K562 (cell line): ENCODE results near the gene SPTLC3. TPM values are rescaled to one million over a fixed set of nuclear protein-coding genes. Genes with fewer than 3 reads are reported as not detected.

Source experiments
- ATAC-seq: fragments of 200-7000 bp; cut with Tn5 transposase; 3 replicates; pipeline ENCODE4 v1.9.1; 2020; ENCODE audit warnings: moderate library complexity
- BruUV-seq: library from RNA; stranded (reverse); fragments of 400-500 nt; replicated peaks from 2 replicates; lab custom pipeline; 2021; lab: Mats Ljungman, UMichigan
- CTCF ChIA-PET: fragments of 300-600 bp; formaldehyde crosslinking; extraction: SDS; loops from one replicate; lab custom pipeline; 2021; ENCODE audit warnings: low intra/inter-chr PET ratio; lab: Yijun Ruan, JAX
- POLR2A ChIA-PET: fragments of 300-600, 350-650 bp; sonication (Branson Sonifier 250); formaldehyde crosslinking; extraction: SDS; loops from one replicate; lab custom pipeline; 2021; ENCODE audit warnings: antibody characterized with exemption, inconsistent platforms; lab: Yijun Ruan, JAX
- DNase-seq, 4 experiments: peaks; one replicate each; pipeline versions ENCODE4 v3.0.0 to v3.0.0-alpha.2; 2011 to 2018; ENCODE audit warnings: low spot score in 3 of 4, mixed read lengths in 3 of 4; ENCODE audit errors: extremely low read depth in 1 of 4
- FAIRE-seq: peaks from 2 replicates; lab custom pipeline; 2011; peaks lifted over from hg19 to GRCh38; lab: Jason Lieb, UNC
- H2AFZ ChIP-seq: 2 replicates; pipeline ENCODE4 v1.6.0; 2011; ENCODE audit warnings: low read depth, low read length, control low read depth, inconsistent platforms
- H3K27ac ChIP-seq: fragments of 200-600 bp; 3 replicates; pipeline ENCODE4 v1.8.0; 2011; ENCODE audit warnings: low read depth, mild to moderate bottlenecking, control low read depth, inconsistent platforms, low read length, moderate library complexity, mixed read lengths; ENCODE audit errors: extremely low read depth
- H3K27me3 ChIP-seq, 2 experiments: fragments of 300-600 bp in 1 of 2; 2 replicates in 1 of 2; 3 replicates in 1 of 2; pipeline versions ENCODE4 v1.6.0 to v1.8.0; 2011; ENCODE audit warnings: inconsistent platforms in 2 of 2, low read length in 2 of 2, mild to moderate bottlenecking in 1 of 2, mixed read lengths in 1 of 2, moderate library complexity in 1 of 2; ENCODE audit not compliant: control insufficient read depth in 2 of 2, insufficient read depth in 2 of 2
- H3K36me3 ChIP-seq: fragments of 300-600 bp; 3 replicates; pipeline ENCODE4 v1.8.0; 2011; ENCODE audit warnings: mild to moderate bottlenecking, low read length, inconsistent platforms; ENCODE audit not compliant: control insufficient read depth, insufficient read depth
- H3K4me1 ChIP-seq, 2 experiments: fragments of 200-600 bp in 1 of 2; replicated peaks in 1 of 2; 2 replicates in 1 of 2; 3 replicates in 1 of 2; pipeline versions ENCODE4 v1.5.1 to v1.8.0; 2011; ENCODE audit warnings: inconsistent platforms in 2 of 2, low read length in 2 of 2, mild to moderate bottlenecking in 1 of 2, mixed read lengths in 1 of 2, moderate library complexity in 1 of 2; ENCODE audit not compliant: control insufficient read depth in 2 of 2, insufficient read depth in 2 of 2
- H3K4me2 ChIP-seq: 2 replicates; pipeline ENCODE4 v1.6.1; 2011; ENCODE audit warnings: low read length, control low read depth, inconsistent platforms, mixed read lengths; ENCODE audit not compliant: insufficient read depth
- H3K4me3 ChIP-seq: fragments of 200-600 bp; sonication (generic), shearing (Covaris generic); 2 replicates; pipeline ENCODE4 v1.5.1; 2016; ENCODE audit warnings: control low read depth, inconsistent platforms
- H3K79me2 ChIP-seq: fragments of 200-600 bp; 3 replicates; pipeline ENCODE4 v1.8.0; 2011; ENCODE audit warnings: low read length, inconsistent platforms; ENCODE audit not compliant: control insufficient read depth, insufficient read depth
- H3K9ac ChIP-seq, 2 experiments: 2 replicates each; pipeline versions ENCODE4 v1.6.0 to v1.6.1; 2011; ENCODE audit warnings: low read depth in 2 of 2, low read length in 2 of 2, control low read depth in 1 of 2, inconsistent platforms in 1 of 2, mild to moderate bottlenecking in 1 of 2, mixed read lengths in 1 of 2; ENCODE audit not compliant: insufficient read depth in 1 of 2
- H3K9me1 ChIP-seq: one replicate; pipeline ENCODE4 v1.6.0; 2011; ENCODE audit warnings: inconsistent platforms, mild to moderate bottlenecking, low read length, moderate library complexity; ENCODE audit not compliant: control insufficient read depth, insufficient read depth
- H3K9me3 ChIP-seq: replicated peaks from 2 replicates; pipeline ENCODE4 v1.5.1; 2011; ENCODE audit warnings: low read depth, low read length, inconsistent platforms; ENCODE audit not compliant: control insufficient read depth, insufficient read depth
- H4K20me1 ChIP-seq: replicated peaks from 2 replicates; pipeline ENCODE4 v1.6.1; 2011; ENCODE audit warnings: low read length, inconsistent platforms, mixed read lengths; ENCODE audit not compliant: control insufficient read depth, insufficient read depth
- ARID3B ChIP-seq: fragments of 250-450 bp; sonication (Bioruptor Pico); IDR thresholded peaks from 2 replicates; pipeline ENCODE4 v1.4.0; 2020; ENCODE audit warnings: borderline replicate concordance
- CREB5 ChIP-seq: fragments of 250-450 bp; sonication (Bioruptor Pico); IDR thresholded peaks from 2 replicates; pipeline ENCODE4 v1.5.0; 2020; ENCODE audit warnings: mild to moderate bottlenecking
- ETV1 ChIP-seq: fragments of 450-650 bp; conservative IDR thresholded peaks from 2 replicates; pipeline ENCODE4 v1.6.1; 2016; ENCODE audit warnings: missing genetic modification characterization, control low read depth, low read depth, missing compliant biosample characterization
- GTF2E2 ChIP-seq: fragments of 200-800 bp; sonication (Bioruptor generic); IDR thresholded peaks from 2 replicates; pipeline ENCODE4 v1.6.1; 2016; ENCODE audit warnings: missing genetic modification characterization, missing compliant biosample characterization
- HMG20B ChIP-seq: fragments of 250-450 bp; sonication (Bioruptor Pico); IDR thresholded peaks from 2 replicates; pipeline ENCODE4 v1.5.0; 2021; ENCODE audit warnings: mild to moderate bottlenecking
- NRF1 ChIP-seq, 2 experiments: fragments of 450-650 bp; IDR thresholded peaks in 1 of 2; conservative IDR thresholded peaks in 1 of 2; 2 replicates each; pipeline ENCODE4 v1.6.1; 2014; ENCODE audit warnings: mild to moderate bottlenecking in 2 of 2
- SAFB2 ChIP-seq: fragments of 200-400 bp; formaldehyde crosslinking; IDR thresholded peaks from 2 replicates; pipeline ENCODE4 v1.6.1; 2018; ENCODE audit warnings: borderline replicate concordance, low read length, low read depth, moderate library complexity; ENCODE audit not compliant: severe bottlenecking
- TARDBP ChIP-seq: fragments of 450-650 bp; IDR thresholded peaks from 2 replicates; pipeline ENCODE4 v1.6.1; 2016
- TFAP4 ChIP-seq: sonication (generic); formaldehyde crosslinking; IDR thresholded peaks from 2 replicates; pipeline ENCODE4 v1.8.0; 2022; ENCODE audit warnings: missing genetic modification reagents, mild to moderate bottlenecking, moderate library complexity, borderline replicate concordance
- ZNF551 ChIP-seq: fragments of 250-450 bp; sonication (Bioruptor Pico); IDR thresholded peaks from 2 replicates; pipeline ENCODE4 v1.5.0; 2021; ENCODE audit warnings: mild to moderate bottlenecking, moderate library complexity
- WGBS: fragments of 100-300 bp; shearing (Covaris generic); methylation state at CpG from one replicate; pipeline ENCODE4 v1.1.6; 2016; ENCODE audit warnings: low coverage, mixed read lengths; ENCODE audit not compliant: insufficient coverage; ENCODE audit errors: missing lambda C conversion rate; 5-methylcytosine and 5-hydroxymethylcytosine counted together
- in situ Hi-C: fragments of 300-500 bp; cut with MboI; formaldehyde crosslinking; loops from 4 replicates; pipeline ENCODE4 v1.15.0; 2018; ENCODE audit warnings: inconsistent platforms, mixed read lengths
- intact Hi-C: fragments of 100-400 bp; cut with micrococcal nuclease; formaldehyde crosslinking; loops from 2 replicates; pipeline ENCODE4 v1.14.2; 2022
- polyA plus RNA-seq, 8 experiments: library from polyadenylated mRNA; depleted of rRNA in 4 of 8; stranded (reverse) in 5 of 8; unstranded in 3 of 8; fragments of >200 nt; fragmentation: Nextera tagmentation in 2 of 8; fragmentation: Illumina TruSeq in 1 of 8; extraction: Ambion mirVana in 2 of 8; extraction: Trizol in 1 of 8; gene quantifications; 2 replicates each; pipeline versions ENCODE4 v1.2.1 to v1.2.3, GENCODE V29; 2011 to 2014; ENCODE audit warnings: inconsistent platforms in 1 of 8, missing spikeins in 1 of 8
- total RNA-seq, 7 experiments: library from RNA; depleted of rRNA in 6 of 7; stranded (reverse); fragments of >200 nt in 6 of 7; fragmentation: Illumina TruSeq in 2 of 7; extraction: Trizol in 2 of 7; gene quantifications; 2 replicates each; pipeline versions ENCODE4 v1.2.1 to v1.2.3, GENCODE V29; 2011 to 2021; ENCODE audit warnings: low replicate concordance in 1 of 7
- TF ChIP-seq, protein P1 (sequence below): fragments of 450-650 bp; formaldehyde crosslinking; IDR thresholded peaks from 2 replicates; pipeline ENCODE4 v1.4.0; 2022; ENCODE audit warnings: missing genetic modification characterization

The SPTLC3 gene
- total and polyA plus RNA-seq, 9 of the 15 experiments (the other 6 are each of a cell fraction or from before 2014, with no cell fraction given), result not detected

- intact Hi-C loops, result no loop called here
- no peak overlapping the region for H3K9ac ChIP-seq
- TF ChIP-seq NRF1 (conservative IDR thresholded peaks at IDR 0.05 in 1 of 2, IDR thresholded peaks at IDR 0.05 in 1 of 2), result no peak
- TF ChIP-seq, all 486 proteins: peak for 0
- ChIA-PET CTCF (no interaction called here), POLR2A (no interaction called here)
- no peak overlapping the region for H3K4me3 ChIP-seq
- FAIRE-seq (no peak), ATAC-seq (no peak), DNase-seq (no peak)
- no TSS peak for BruUV-seq
- no peaks in the 10 kb centered on the region for H3K79me2 ChIP-seq
- no peak overlapping the region for H3K4me2 ChIP-seq
- WGBS, result 0% methylated on average over 2 of the region's 2 CpGs
- H4K20me1 ChIP-seq, result no peaks in the 10 kb centered on the region
- H2AFZ ChIP-seq, result no peak overlapping the region
- H3K9me3 ChIP-seq, result no peaks in the 10 kb centered on the region
- no peaks in the 10 kb centered on the region for H3K27me3 ChIP-seq
- H3K4me1 ChIP-seq, result no peaks in the 10 kb centered on the region
- no peak overlapping the region for H3K27ac ChIP-seq
- in situ Hi-C loops, result no loop called here
- H3K9me1 ChIP-seq, result no peaks in the 10 kb centered on the region
- no peaks in the 10 kb centered on the region for H3K36me3 ChIP-seq
These were observed 116.7 kb downstream of the SPTLC3 start for GRCh38 chr20:13125486-13125885.

DNA sequence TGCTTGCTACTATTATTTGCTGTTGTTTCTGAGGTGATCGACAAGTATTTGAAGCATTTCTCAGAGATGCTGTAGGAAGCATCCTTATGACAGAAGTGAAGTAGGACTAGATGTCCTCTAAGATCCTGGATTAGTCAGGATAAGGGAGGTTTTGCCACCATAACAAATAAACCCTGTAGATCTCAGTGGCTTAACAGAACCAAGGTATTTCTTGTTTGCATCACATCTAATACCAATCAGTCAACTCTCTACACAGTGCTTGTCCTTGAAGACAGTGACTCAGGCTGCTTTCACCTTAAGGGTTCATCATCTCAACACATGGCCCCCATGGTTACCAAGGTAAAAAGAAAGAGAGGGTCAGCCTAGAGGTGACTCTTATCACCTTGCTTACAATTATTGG lies 119.4 kb downstream of the SPTLC3 start:
- no peaks in the 10 kb centered on the region for H3K79me2 ChIP-seq
- no peak overlapping the region for H3K9ac ChIP-seq
- intact Hi-C loops (no loop called here), in situ Hi-C loops (no loop called here)
- H2AFZ ChIP-seq, result no peak overlapping the region
- H3K9me3 ChIP-seq, result no peaks in the 10 kb centered on the region
- H3K4me1 ChIP-seq, result no peaks in the 10 kb centered on the region
- H3K9me1 ChIP-seq, result no peaks in the 10 kb centered on the region
- DNase-seq, result no peak
- FAIRE-seq, result no peak
- no peaks in the 10 kb centered on the region for H3K36me3 ChIP-seq
- H3K4me3 ChIP-seq, result no peak overlapping the region
- no peaks in the 10 kb centered on the region for H4K20me1 ChIP-seq
- BruUV-seq, result no TSS peak
- 0% methylated on average over 1 of the region's 1 CpG for WGBS
- ChIA-PET CTCF (no interaction called here), POLR2A (no interaction called here)
- H3K27me3 ChIP-seq, result no peaks in the 10 kb centered on the region
- ATAC-seq, result no peak
- H3K4me2 ChIP-seq, result no peak overlapping the region
- H3K27ac ChIP-seq, result no peak overlapping the region
- TF ChIP-seq ZNF551 (CRISPR knock-in tag) (no peak), TFAP4 (CRISPR knock-in tag) (no peak), SAFB2 (no peak), HMG20B (CRISPR knock-in tag) (no peak), TARDBP (no peak), ETV1 (tag) (no peak), GTF2E2 (no peak), CREB5 (CRISPR knock-in tag) (no peak), ARID3B (CRISPR knock-in tag) (no peak)
- TF ChIP-seq, protein P1, sequence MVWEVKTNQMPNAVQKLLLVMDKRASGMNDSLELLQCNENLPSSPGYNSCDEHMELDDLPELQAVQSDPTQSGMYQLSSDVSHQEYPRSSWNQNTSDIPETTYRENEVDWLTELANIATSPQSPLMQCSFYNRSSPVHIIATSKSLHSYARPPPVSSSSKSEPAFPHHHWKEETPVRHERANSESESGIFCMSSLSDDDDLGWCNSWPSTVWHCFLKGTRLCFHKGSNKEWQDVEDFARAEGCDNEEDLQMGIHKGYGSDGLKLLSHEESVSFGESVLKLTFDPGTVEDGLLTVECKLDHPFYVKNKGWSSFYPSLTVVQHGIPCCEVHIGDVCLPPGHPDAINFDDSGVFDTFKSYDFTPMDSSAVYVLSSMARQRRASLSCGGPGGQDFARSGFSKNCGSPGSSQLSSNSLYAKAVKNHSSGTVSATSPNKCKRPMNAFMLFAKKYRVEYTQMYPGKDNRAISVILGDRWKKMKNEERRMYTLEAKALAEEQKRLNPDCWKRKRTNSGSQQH (CRISPR knock-in tag), result no peak
